ENCODE measurements around the gene BRD3.

BRD3 gene

GRCh38 chr9:134049772-134050588 is 17.8 kb downstream of the BRD3 start:
- no peak for DNase-seq (ENCODE audit: low read depth)
- TF ChIP-seq, protein P1, sequence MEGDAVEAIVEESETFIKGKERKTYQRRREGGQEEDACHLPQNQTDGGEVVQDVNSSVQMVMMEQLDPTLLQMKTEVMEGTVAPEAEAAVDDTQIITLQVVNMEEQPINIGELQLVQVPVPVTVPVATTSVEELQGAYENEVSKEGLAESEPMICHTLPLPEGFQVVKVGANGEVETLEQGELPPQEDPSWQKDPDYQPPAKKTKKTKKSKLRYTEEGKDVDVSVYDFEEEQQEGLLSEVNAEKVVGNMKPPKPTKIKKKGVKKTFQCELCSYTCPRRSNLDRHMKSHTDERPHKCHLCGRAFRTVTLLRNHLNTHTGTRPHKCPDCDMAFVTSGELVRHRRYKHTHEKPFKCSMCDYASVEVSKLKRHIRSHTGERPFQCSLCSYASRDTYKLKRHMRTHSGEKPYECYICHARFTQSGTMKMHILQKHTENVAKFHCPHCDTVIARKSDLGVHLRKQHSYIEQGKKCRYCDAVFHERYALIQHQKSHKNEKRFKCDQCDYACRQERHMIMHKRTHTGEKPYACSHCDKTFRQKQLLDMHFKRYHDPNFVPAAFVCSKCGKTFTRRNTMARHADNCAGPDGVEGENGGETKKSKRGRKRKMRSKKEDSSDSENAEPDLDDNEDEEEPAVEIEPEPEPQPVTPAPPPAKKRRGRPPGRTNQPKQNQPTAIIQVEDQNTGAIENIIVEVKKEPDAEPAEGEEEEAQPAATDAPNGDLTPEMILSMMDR (IDR thresholded peaks at IDR 0.05; ENCODE audit: low read length, missing control alignments) = no peak
- no peak overlapping the region for H3K4me3 ChIP-seq (replicated peaks; ENCODE audit: low read depth, low read length)

DNA sequence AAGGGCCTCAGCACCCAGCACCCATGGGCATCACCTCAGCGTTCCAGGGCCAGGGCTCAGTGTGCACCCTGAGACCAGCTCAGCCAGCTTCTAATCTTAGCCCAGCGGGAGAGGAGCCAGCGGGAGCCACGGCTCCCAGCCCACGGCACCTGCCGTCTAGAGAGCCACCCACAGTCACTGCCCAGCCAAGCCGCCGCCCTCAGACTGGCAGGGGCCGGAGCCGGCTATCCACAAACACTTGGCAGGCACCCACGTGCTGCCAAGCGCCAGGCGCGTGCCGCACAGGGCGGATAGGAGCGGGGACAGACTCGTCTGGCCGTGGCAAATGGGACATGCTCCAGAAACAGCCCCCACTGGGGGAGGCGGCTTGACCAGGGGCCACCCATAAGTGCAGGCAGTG is 18.6 kb downstream of the BRD3 start:
- H3K4me3 ChIP-seq (replicated peaks; ENCODE audit: low read depth, low read length) = no peak overlapping the region
- no peak for DNase-seq (ENCODE audit: low read depth)
- TF ChIP-seq, protein P1 (IDR thresholded peaks at IDR 0.05; ENCODE audit: low read length, missing control alignments) = no peak

DNA sequence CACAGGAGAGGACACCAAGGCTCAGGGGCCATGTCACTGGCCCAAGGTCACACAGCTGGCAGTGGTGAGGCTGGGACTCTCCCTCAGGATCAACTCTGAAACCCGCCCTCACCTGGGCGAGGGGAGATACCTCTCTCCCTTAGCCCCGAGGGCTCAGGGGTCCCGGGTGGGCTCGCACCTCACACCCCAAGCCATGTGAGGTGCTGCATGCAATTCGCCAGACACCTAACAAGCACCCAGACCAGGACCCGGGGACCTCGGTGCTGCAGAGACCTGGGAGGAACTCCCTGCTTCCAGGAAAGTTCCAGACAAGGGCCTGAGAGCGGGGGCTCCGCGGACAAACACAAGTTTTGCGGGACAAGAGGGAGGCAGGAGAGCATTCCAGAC is 19.3 kb downstream of the BRD3 start:
- TF ChIP-seq, protein P1 (IDR thresholded peaks at IDR 0.05; ENCODE audit: low read length, missing control alignments) = no peak
- no peak for DNase-seq (ENCODE audit: low read depth)
- H3K4me3 ChIP-seq (replicated peaks; ENCODE audit: low read depth, low read length) = no peak overlapping the region

GRCh38 chr9:134047868-134048581 is 19.8 kb downstream of the BRD3 start:
- DNase-seq (ENCODE audit: low read depth) = no peak
- TF ChIP-seq, protein P1 (IDR thresholded peaks at IDR 0.05; ENCODE audit: low read length, missing control alignments) = no peak
- no peak overlapping the region for H3K4me3 ChIP-seq (replicated peaks; ENCODE audit: low read depth, low read length)

DNA sequence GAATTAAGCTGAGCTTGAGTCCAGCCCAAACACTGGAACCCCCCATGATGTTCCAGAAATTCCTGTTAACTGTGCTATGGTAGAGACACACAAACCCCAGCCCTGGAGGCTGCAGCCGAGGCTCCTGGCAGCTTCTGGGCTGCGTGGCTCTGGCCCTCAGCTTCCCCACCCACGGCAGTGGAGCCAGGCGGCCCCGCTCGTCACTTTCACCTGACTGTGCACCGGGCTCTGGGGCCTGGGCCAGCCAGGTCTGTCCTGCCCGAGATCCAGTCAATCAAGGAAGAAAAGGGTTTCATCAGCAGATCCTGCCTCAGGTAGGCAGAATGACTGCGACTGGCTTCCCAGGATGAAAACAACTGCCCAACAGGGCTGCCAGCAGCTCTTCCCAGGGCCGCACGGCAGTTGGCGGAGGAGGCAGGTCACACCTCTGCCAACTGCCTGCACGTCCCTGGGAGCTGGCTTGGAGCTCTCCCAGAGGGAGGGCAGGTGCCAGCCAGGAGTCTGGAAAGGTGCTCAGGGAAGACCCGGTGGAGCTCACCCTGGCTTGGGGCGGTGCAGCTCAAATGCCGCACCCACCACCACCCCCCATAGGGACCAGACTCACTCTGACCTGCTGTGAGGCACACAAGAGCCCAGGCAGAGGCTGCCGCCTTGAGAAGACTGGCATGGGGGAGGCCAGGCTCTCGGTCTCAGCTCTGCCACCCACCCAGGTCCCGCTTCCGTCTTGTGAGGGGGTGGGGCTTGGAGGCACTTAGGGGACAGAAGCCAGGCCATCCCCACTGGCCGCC is 20.7 kb downstream of the BRD3 start:
- no peak for DNase-seq (ENCODE audit: low read depth)
- H3K4me3 ChIP-seq (replicated peaks; ENCODE audit: low read depth, low read length) = no peak overlapping the region
- TF ChIP-seq, protein P1 (IDR thresholded peaks at IDR 0.05; ENCODE audit: low read length, missing control alignments) = no peak

- H3K4me3 ChIP-seq (replicated peaks; ENCODE audit: low read depth, low read length) = no peak overlapping the region
- no peak for DNase-seq (ENCODE audit: low read depth)
- TF ChIP-seq, protein P1 (IDR thresholded peaks at IDR 0.05; ENCODE audit: low read length, missing control alignments) = no peak
Measured at GRCh38 chr9:134045841-134046544, 21.8 kb downstream of the BRD3 start.
